BLaER1 treated with 17β-estradiol and CSF1 and Interleukin-3, amounts not matched to agents 10 nM and 100 nM (cell line): ENCODE results near the gene CIB2.
A peak's percentile ranks its signal among the peaks of the same experiment; 100 is the strongest.

ENCODE experiments used
- H3K27ac ChIP-seq, 11 experiments: shearing (Covaris generic); formaldehyde crosslinking; 2 replicates each; pipeline ENCODE4 v1.8.1; 2022
- H3K27me3 ChIP-seq, 11 experiments: shearing (Covaris generic); formaldehyde crosslinking; 2 replicates each; pipeline ENCODE4 v1.8.1; 2022
- H3K36me3 ChIP-seq, 11 experiments: shearing (Covaris generic); formaldehyde crosslinking; 2 replicates each; pipeline ENCODE4 v1.8.1; 2022
- H3K4me1 ChIP-seq, 10 experiments: shearing (Covaris generic); formaldehyde crosslinking; 2 replicates each; pipeline ENCODE4 v1.8.1; 2022
- H3K4me2 ChIP-seq, 11 experiments: shearing (Covaris generic); formaldehyde crosslinking; 2 replicates each; pipeline ENCODE4 v1.8.1; 2022
- H3K4me3 ChIP-seq, 10 experiments: shearing (Covaris generic); formaldehyde crosslinking; 2 replicates each; pipeline ENCODE4 v1.8.1; 2022
- H3K9ac ChIP-seq, 11 experiments: shearing (Covaris generic); formaldehyde crosslinking; 2 replicates each; pipeline ENCODE4 v1.8.1; 2022
- H3K9me3 ChIP-seq, 11 experiments: shearing (Covaris generic); formaldehyde crosslinking; replicated peaks in 1 of 11; 2 replicates each; pipeline ENCODE4 v1.8.1; 2022
- H4K20me1 ChIP-seq, 11 experiments: shearing (Covaris generic); formaldehyde crosslinking; 2 replicates each; pipeline ENCODE4 v1.8.1; 2022
- Cebpa-rat ChIP-seq, 11 experiments: shearing (Covaris generic); IDR thresholded peaks; 2 replicates each; pipeline ENCODE4 v1.8.1; 2022

CIB2 gene

GRCh38 chr15:78107471-78107870, 23.8 kb downstream of the CIB2 start:
- Histone ChIP-seq H4K20me1 (peaks cover 0 to 18% (median 0%) of the 10 kb centered on the region in 11 experiments; a peak in 3 of 22 replicates), H3K27ac (no peak overlapping the region), H3K4me1 (peaks cover 34 to 43% (median 39%) of the 10 kb centered on the region in 10 experiments), H3K9me3 (no peaks in the 10 kb centered on the region), H3K27me3 (no peaks in the 10 kb centered on the region), H3K9ac (no peak overlapping the region), H3K4me3 (no peak overlapping the region), H3K36me3 (no peaks in the 10 kb centered on the region), H3K4me2 (no peak overlapping the region)
- TF ChIP-seq Cebpa-rat (IDR thresholded peaks at IDR 0.05) = no peak

GRCh38 chr15:78105476-78106241, 25.6 kb downstream of the CIB2 start:
- Histone ChIP-seq H3K27ac (no peak overlapping the region), H3K4me3 (no peak overlapping the region), H3K4me2 (peak overlapping the region; percentile 36 to 91 (median 82)), H3K27me3 (no peaks in the 10 kb centered on the region), H3K4me1 (peaks cover 34 to 45% (median 40%) of the 10 kb centered on the region in 10 experiments), H3K36me3 (no peaks in the 10 kb centered on the region), H4K20me1 (peaks cover 0 to 18% (median 0%) of the 10 kb centered on the region in 11 experiments; a peak in 3 of 22 replicates), H3K9me3 (no peaks in the 10 kb centered on the region), H3K9ac (peak overlapping the region in 3 of 11 experiments; percentile 24 to 33 (median 28); a peak in 3 of 22 replicates)
- TF ChIP-seq Cebpa-rat (IDR thresholded peaks at IDR 0.05) = no peak

DNA sequence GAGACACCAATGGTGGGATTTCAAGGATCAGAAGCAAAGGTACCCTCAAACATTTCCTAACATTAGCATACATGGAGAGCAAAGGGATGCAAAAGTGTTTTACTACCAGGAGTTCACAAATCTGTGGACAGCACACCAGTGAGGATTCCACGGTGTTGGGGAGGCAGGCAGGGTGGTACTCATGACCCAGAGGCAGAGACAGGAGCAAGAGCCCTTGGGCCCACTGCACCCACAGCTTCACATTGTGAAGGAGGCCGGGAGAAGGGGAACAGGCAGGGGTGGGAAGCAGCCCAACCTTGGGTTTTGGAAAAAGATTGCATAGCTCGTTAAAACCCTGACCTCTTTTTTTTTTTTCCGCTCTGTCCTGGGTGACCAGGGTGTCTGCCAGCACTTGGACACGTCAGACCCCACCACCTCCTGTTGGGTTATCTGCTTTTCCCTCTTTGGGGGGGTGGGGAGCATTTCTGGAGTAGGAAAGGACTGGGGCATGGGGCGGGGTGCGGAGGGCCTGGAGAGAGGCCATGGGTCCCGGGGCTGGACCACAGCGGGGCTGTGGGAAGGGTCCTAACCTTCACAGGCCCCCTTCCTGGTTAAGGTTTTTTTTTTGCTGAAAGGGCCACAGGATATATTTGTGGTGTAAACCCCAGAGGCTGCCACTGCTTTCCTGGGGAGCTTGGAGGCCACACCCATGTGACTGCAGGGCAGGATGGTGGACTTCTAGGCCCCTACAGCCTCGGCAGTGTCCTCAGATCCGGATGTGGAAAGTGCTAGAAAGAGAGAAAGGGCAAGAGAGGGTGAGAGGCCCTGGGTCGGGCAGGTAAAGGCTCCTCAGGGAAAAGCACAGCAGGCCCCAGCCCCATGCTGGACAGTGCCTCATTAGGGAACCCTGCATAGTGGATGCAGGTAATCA, 26.4 kb downstream of the CIB2 start:
- peak overlapping the region; percentile 36 to 91 (median 82) for H3K4me2 ChIP-seq
- H3K27ac ChIP-seq = peak overlapping the region in 1 of 11 experiments; percentile 9; a peak in 1 of 22 replicates
- no peak for TF ChIP-seq Cebpa-rat (IDR thresholded peaks at IDR 0.05)
- H3K9me3 ChIP-seq = no peaks in the 10 kb centered on the region
- peaks cover 34 to 45% (median 40%) of the 10 kb centered on the region in 10 experiments for H3K4me1 ChIP-seq
- H3K36me3 ChIP-seq = no peaks in the 10 kb centered on the region
- H3K9ac ChIP-seq = peak overlapping the region in 3 of 11 experiments; percentile 24 to 33 (median 28); a peak in 4 of 22 replicates
- H4K20me1 ChIP-seq = peaks cover 0 to 18% (median 0%) of the 10 kb centered on the region in 11 experiments; a peak in 3 of 22 replicates
- H3K27me3 ChIP-seq = no peaks in the 10 kb centered on the region
- no peak overlapping the region for H3K4me3 ChIP-seq

DNA sequence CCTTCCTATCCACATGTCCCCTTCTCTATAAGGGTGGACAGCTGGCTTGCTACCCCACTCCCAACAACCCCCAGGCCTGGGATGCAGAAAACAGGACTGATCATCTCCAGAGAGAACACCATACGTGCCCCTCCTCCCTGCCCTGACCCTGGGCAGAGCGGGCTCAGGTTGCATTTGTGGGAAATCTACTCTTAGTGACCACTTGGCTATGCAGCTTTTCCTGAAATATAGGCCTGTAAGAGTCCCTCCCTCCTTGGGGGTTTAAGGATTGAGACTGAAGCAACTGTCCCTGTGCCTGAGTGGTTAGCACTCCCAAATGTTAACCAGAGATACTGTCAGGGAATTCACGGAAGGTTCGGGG, 27.1 kb downstream of the CIB2 start:
- peaks cover 0 to 18% (median 0%) of the 10 kb centered on the region in 11 experiments; a peak in 3 of 22 replicates for H4K20me1 ChIP-seq
- peaks cover 34 to 45% (median 40%) of the 10 kb centered on the region in 10 experiments for H3K4me1 ChIP-seq
- peak overlapping the region in 1 of 11 experiments; percentile 9; a peak in 1 of 22 replicates for H3K27ac ChIP-seq
- H3K9me3 ChIP-seq = no peaks in the 10 kb centered on the region
- no peak overlapping the region for H3K4me3 ChIP-seq
- peak overlapping the region; percentile 47 to 91 (median 82) for H3K4me2 ChIP-seq
- H3K36me3 ChIP-seq = no peaks in the 10 kb centered on the region
- H3K27me3 ChIP-seq = no peaks in the 10 kb centered on the region
- TF ChIP-seq Cebpa-rat (IDR thresholded peaks at IDR 0.05) = no peak
- peak overlapping the region in 1 of 11 experiments; percentile 10; a peak in 1 of 22 replicates for H3K9ac ChIP-seq

DNA sequence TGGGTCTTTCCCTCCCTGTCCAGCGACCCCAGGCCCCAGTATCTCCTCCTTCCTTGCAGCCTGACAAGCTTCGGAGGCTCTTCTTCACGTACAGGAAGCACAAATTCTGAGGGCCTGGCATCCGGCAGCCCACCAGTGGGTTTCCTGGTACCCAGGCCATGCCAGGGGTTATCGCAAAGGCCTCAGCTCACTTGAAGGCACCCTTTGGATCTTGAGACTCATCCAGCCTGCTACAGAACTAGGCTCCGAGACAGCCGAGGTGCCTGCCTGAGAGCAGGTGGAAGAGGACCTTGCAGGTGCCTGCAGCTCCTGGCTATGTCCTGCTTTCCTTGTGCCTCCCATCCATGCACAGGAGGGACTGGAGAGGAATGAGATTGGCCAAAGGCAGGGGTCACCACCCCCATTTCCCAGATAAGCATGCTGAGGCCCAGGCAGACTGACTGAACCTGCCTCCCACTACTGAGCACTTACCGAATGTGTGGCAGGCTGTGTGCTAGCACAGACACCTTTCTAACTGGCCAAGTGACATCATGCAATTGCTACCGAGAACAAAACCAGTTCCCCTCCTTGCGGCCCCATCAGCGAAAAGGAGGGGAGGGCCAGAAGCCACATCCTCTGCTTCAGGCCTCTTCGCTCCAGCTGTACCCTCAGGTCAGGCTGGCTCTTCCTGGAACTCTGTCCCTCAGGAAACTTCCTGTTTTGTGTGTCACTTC, 27.7 kb downstream of the CIB2 start:
- Histone ChIP-seq H3K9me3 (no peaks in the 10 kb centered on the region), H3K4me1 (peaks cover 34 to 45% (median 40%) of the 10 kb centered on the region in 10 experiments), H3K36me3 (no peaks in the 10 kb centered on the region), H3K4me2 (peak overlapping the region; percentile 47 to 91 (median 82)), H3K9ac (peak overlapping the region in 8 of 11 experiments; percentile 5 to 55 (median 25); a peak in 9 of 22 replicates), H4K20me1 (peaks cover 0 to 18% (median 0%) of the 10 kb centered on the region in 11 experiments; a peak in 3 of 22 replicates), H3K4me3 (no peak overlapping the region), H3K27ac (peak overlapping the region in 5 of 11 experiments; percentile 2 to 34 (median 7); a peak in 5 of 22 replicates), H3K27me3 (no peaks in the 10 kb centered on the region)
- TF ChIP-seq Cebpa-rat (IDR thresholded peaks at IDR 0.05) = no peak

- Histone ChIP-seq H3K9me3 (no peaks in the 10 kb centered on the region), H3K4me3 (no peak overlapping the region), H4K20me1 (peaks cover 0 to 18% (median 0%) of the 10 kb centered on the region in 11 experiments; a peak in 3 of 22 replicates), H3K4me2 (peak overlapping the region in 9 of 11 experiments; percentile 54 to 91 (median 85); a peak in 15 of 22 replicates), H3K36me3 (no peaks in the 10 kb centered on the region), H3K4me1 (peaks cover 34 to 42% (median 40%) of the 10 kb centered on the region in 10 experiments), H3K9ac (peak overlapping the region in 4 of 11 experiments; percentile 11 to 55 (median 45); a peak in 3 of 22 replicates), H3K27me3 (no peaks in the 10 kb centered on the region), H3K27ac (peak overlapping the region in 3 of 11 experiments; percentile 3 to 34 (median 9); a peak in 3 of 22 replicates)
- TF ChIP-seq Cebpa-rat (IDR thresholded peaks at IDR 0.05) = no peak
These were observed 28.5 kb downstream of the CIB2 start for GRCh38 chr15:78102741-78103140.

DNA sequence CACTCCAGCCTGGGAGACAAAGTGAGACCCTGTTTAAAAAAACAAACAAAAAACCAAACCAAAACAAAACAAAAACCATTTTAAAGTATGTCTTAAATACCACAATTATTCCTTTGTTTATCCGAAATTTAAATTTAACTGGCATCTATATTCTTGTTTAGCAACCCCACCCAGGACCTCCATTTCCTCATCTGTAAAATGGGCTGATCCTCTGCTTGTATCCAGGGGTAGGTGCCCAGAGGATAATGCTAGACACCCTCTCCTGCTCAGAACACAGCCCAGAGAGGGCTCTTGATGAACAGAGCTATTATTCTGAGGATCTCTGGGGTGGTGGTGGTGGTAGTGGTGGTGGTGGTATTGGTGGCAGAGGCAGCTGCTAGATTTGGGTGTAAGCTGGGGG, 29.0 kb downstream of the CIB2 start:
- peak overlapping the region in 2 of 11 experiments; percentile 48 to 55; a peak in 2 of 22 replicates for H3K9ac ChIP-seq
- TF ChIP-seq Cebpa-rat (IDR thresholded peaks at IDR 0.05) = no peak
- H3K4me1 ChIP-seq = peaks cover 34 to 42% (median 40%) of the 10 kb centered on the region in 10 experiments
- H4K20me1 ChIP-seq = peaks cover 0 to 18% (median 0%) of the 10 kb centered on the region in 11 experiments; a peak in 3 of 22 replicates
- H3K27ac ChIP-seq = 0 out of 22 replicates have a peak overlapping the region, but pooled peaks of 1 of the 11 experiments have one; percentile 3
- peak overlapping the region in 3 of 11 experiments; percentile 88 to 91 (median 90); a peak in 3 of 22 replicates for H3K4me2 ChIP-seq
- no peaks in the 10 kb centered on the region for H3K36me3 ChIP-seq
- no peak overlapping the region for H3K4me3 ChIP-seq
- H3K27me3 ChIP-seq = no peaks in the 10 kb centered on the region
- no peaks in the 10 kb centered on the region for H3K9me3 ChIP-seq
